ENCODE measurements around the gene VAMP4.

DNA sequence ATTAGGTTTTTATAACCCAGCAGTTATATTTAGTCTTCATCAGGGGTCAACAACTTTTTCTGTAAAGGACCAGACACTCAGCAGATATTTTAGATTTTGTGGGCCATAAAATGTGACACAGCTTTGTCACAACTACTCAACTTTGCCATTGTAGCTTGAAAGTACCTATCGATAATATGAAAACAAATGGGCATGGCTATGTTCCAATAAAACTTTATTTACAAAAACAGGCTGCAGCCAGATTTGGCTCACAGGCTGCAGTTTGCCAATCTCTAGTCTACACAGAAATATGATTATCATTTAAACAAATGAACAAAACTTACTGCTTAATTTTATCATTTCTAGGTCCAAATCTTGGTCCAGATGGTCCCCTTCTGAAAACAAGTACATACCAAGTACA is 23.0 kb downstream of the VAMP4 start:
- no peak for TF ChIP-seq POLR2A (IDR thresholded peaks at IDR 0.05)
- TF ChIP-seq, protein P1, sequence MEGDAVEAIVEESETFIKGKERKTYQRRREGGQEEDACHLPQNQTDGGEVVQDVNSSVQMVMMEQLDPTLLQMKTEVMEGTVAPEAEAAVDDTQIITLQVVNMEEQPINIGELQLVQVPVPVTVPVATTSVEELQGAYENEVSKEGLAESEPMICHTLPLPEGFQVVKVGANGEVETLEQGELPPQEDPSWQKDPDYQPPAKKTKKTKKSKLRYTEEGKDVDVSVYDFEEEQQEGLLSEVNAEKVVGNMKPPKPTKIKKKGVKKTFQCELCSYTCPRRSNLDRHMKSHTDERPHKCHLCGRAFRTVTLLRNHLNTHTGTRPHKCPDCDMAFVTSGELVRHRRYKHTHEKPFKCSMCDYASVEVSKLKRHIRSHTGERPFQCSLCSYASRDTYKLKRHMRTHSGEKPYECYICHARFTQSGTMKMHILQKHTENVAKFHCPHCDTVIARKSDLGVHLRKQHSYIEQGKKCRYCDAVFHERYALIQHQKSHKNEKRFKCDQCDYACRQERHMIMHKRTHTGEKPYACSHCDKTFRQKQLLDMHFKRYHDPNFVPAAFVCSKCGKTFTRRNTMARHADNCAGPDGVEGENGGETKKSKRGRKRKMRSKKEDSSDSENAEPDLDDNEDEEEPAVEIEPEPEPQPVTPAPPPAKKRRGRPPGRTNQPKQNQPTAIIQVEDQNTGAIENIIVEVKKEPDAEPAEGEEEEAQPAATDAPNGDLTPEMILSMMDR (IDR thresholded peaks at IDR 0.05 in 8 of 11, conservative IDR thresholded peaks at IDR 0.05 in 3 of 11), result no peak
- no peak for TF ChIP-seq POLR2AphosphoS5 (IDR thresholded peaks at IDR 0.05)
